Measurements from ENCODE around the gene CNOT6. TPM values are rescaled to one million over a fixed set of nuclear protein-coding genes. Genes with fewer than 3 reads are reported as not detected.
"Not testable (repeated sequence)": the region's sequence is repeated elsewhere in the genome, so short reads cannot be mapped to it uniquely, and the experiment has no call there.

The CNOT6 gene
- total and polyA plus RNA-seq, 4 donors: 19.4 to 34.4 (median 28.5) TPM

- no peaks in the 10 kb centered on the region for H3K27me3 ChIP-seq (ENCODE audit: control insufficient read depth, insufficient read depth, low read length)
- no peaks in the 10 kb centered on the region for H3K9me3 ChIP-seq (ENCODE audit: control insufficient read depth, insufficient read depth, low read length)
- H3K27ac ChIP-seq (ENCODE audit: low read depth, low read length): no peak overlapping the region
- H3K36me3 ChIP-seq (ENCODE audit: control insufficient read depth, insufficient read depth, low read length): no peaks in the 10 kb centered on the region
- no peak overlapping the region for H3K4me3 ChIP-seq (ENCODE audit: low read depth, low read length)
- WGBS (ENCODE audit: insufficient coverage): 88% methylated on average over 7 of the region's 13 CpGs
- H3K4me1 ChIP-seq (ENCODE audit: control insufficient read depth, insufficient read depth, low read length): no peaks in the 10 kb centered on the region
- DNase-seq (ENCODE audit: low read depth in 4 of 6, low spot score in 6 of 6): no peak
Observed at GRCh38 chr5:180463916-180464602, 30.1 kb upstream of the CNOT6 start.

DNA sequence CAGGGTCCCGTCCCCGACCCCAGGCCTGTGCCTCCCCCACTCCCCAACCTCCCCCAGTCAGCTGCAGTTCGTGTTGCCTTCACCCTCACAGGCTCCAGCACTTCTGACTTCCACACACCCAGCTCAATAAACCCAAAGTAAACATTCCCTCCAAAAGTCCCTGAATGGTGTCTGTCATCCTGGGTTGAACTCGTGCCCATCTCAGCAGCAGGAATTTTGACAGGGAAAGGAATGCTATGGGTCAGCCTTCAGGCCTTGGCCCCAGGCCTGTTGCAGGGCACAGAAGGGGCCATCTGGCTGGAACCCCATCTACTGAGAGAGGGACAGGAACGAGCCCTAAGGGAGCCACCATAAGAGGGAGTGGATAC, 29.6 kb upstream of the CNOT6 start:
- Histone ChIP-seq H3K36me3 (ENCODE audit: control insufficient read depth, insufficient read depth, low read length) (no peaks in the 10 kb centered on the region), H3K27me3 (ENCODE audit: control insufficient read depth, insufficient read depth, low read length) (no peaks in the 10 kb centered on the region), H3K27ac (ENCODE audit: low read depth, low read length) (no peak overlapping the region), H3K4me1 (ENCODE audit: control insufficient read depth, insufficient read depth, low read length) (no peaks in the 10 kb centered on the region), H3K9me3 (ENCODE audit: control insufficient read depth, insufficient read depth, low read length) (no peaks in the 10 kb centered on the region), H3K4me3 (ENCODE audit: low read depth, low read length) (no peak overlapping the region)
- DNase-seq (ENCODE audit: low read depth in 4 of 6, low spot score in 6 of 6): no peak
- 76% methylated on average over 2 of the region's 5 CpGs for WGBS (ENCODE audit: insufficient coverage)

- H3K4me1 ChIP-seq (ENCODE audit: control insufficient read depth, insufficient read depth, low read length); H3K36me3 ChIP-seq (ENCODE audit: control insufficient read depth, insufficient read depth, low read length); DNase-seq (ENCODE audit: low read depth in 4 of 6, low spot score in 6 of 6); H3K4me3 ChIP-seq (ENCODE audit: low read depth, low read length); H3K27me3 ChIP-seq (ENCODE audit: control insufficient read depth, insufficient read depth, low read length); H3K27ac ChIP-seq (ENCODE audit: low read depth, low read length); H3K9me3 ChIP-seq (ENCODE audit: control insufficient read depth, insufficient read depth, low read length): not testable (repeated sequence)
- WGBS (ENCODE audit: insufficient coverage): 96% methylated on average over 4 of the region's 4 CpGs
Observed at GRCh38 chr5:180465052-180465451, 29.1 kb upstream of the CNOT6 start.

DNA sequence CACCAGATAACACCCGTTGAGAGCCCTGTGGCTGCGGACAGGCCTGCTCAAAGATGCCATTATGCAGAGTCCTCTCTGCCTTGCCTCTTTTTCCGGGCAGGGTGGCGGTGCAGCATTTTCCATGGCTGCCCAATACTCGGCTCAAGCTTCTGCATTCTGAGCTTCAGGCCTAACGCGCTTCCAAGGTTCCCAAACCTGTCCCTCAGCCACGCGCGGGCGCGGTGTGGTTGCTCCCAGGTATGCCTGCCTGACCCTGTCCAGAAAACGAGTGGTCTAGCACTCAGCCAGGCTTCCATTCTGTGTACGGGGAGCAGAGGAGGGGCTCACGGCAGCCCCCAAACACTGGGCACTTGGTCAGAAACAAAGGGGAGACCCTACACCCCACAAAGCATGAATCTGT, 27.9 kb upstream of the CNOT6 start:
- no peaks in the 10 kb centered on the region for H3K27me3 ChIP-seq (ENCODE audit: control insufficient read depth, insufficient read depth, low read length)
- no peaks in the 10 kb centered on the region for H3K9me3 ChIP-seq (ENCODE audit: control insufficient read depth, insufficient read depth, low read length)
- no peak for DNase-seq (ENCODE audit: low read depth in 4 of 6, low spot score in 6 of 6)
- H3K36me3 ChIP-seq (ENCODE audit: control insufficient read depth, insufficient read depth, low read length): no peaks in the 10 kb centered on the region
- peaks cover 3% of the 10 kb centered on the region for H3K4me1 ChIP-seq (ENCODE audit: control insufficient read depth, insufficient read depth, low read length)
- no peak overlapping the region for H3K27ac ChIP-seq (ENCODE audit: low read depth, low read length)
- 93% methylated on average over 15 of the region's 15 CpGs for WGBS (ENCODE audit: insufficient coverage)
- no peak overlapping the region for H3K4me3 ChIP-seq (ENCODE audit: low read depth, low read length)

GRCh38 chr5:180467028-180467975, 26.9 kb upstream of the CNOT6 start:
- Histone ChIP-seq H3K4me3 (ENCODE audit: low read depth, low read length) (no peak overlapping the region), H3K27me3 (ENCODE audit: control insufficient read depth, insufficient read depth, low read length) (no peaks in the 10 kb centered on the region), H3K9me3 (ENCODE audit: control insufficient read depth, insufficient read depth, low read length) (no peaks in the 10 kb centered on the region), H3K4me1 (ENCODE audit: control insufficient read depth, insufficient read depth, low read length) (peaks cover 3% of the 10 kb centered on the region), H3K27ac (ENCODE audit: low read depth, low read length) (no peak overlapping the region), H3K36me3 (ENCODE audit: control insufficient read depth, insufficient read depth, low read length) (no peaks in the 10 kb centered on the region)
- no peak for DNase-seq (ENCODE audit: low read depth in 4 of 6, low spot score in 6 of 6)
- WGBS (ENCODE audit: insufficient coverage): 75% methylated on average over 21 of the region's 22 CpGs

DNA sequence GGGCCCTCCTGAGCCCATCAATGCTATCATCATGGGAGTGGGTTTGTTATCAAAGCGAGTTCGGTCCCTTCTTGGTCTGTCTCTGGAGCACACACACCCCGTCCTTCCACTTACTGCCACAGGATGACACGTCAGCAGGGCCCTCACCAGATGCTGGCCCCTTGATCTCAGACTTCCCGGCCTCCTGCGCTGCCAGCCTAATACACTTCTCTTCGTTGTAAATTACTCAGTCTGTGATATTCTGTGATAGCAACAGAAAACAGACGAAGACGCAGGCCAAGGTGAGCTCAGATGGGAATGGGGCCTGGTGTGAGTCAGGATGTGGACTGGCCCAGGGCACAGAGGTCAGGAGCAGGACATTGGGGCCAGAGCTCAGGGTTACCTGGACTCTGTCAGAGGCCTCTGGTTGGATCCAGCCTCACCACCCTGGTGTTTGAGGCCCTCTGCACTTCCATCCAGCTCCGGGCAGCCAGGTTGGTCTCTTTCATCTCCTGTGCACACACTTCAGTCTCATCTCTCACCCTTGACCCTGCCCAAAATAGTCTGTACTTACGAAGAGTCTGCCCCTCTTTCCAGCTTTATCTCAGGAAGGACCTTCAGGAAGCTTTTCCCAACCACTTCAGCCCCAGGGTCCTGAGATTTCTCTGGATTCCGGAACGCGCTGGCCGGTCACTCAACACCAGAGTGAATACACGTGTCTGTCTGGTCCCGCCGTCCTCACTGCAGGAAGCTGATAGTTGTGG, 26.0 kb upstream of the CNOT6 start:
- H3K9me3 ChIP-seq (ENCODE audit: control insufficient read depth, insufficient read depth, low read length): no peaks in the 10 kb centered on the region
- no peaks in the 10 kb centered on the region for H3K36me3 ChIP-seq (ENCODE audit: control insufficient read depth, insufficient read depth, low read length)
- 92% methylated on average over 17 of the region's 18 CpGs for WGBS (ENCODE audit: insufficient coverage)
- peaks cover 3% of the 10 kb centered on the region for H3K4me1 ChIP-seq (ENCODE audit: control insufficient read depth, insufficient read depth, low read length)
- DNase-seq (ENCODE audit: low read depth in 4 of 6, low spot score in 6 of 6): no peak
- no peak overlapping the region for H3K27ac ChIP-seq (ENCODE audit: low read depth, low read length)
- H3K4me3 ChIP-seq (ENCODE audit: low read depth, low read length): no peak overlapping the region
- no peaks in the 10 kb centered on the region for H3K27me3 ChIP-seq (ENCODE audit: control insufficient read depth, insufficient read depth, low read length)

- Histone ChIP-seq H3K4me1 (ENCODE audit: control insufficient read depth, insufficient read depth, low read length) (peaks cover 3% of the 10 kb centered on the region), H3K9me3 (ENCODE audit: control insufficient read depth, insufficient read depth, low read length) (no peaks in the 10 kb centered on the region), H3K27me3 (ENCODE audit: control insufficient read depth, insufficient read depth, low read length) (no peaks in the 10 kb centered on the region), H3K36me3 (ENCODE audit: control insufficient read depth, insufficient read depth, low read length) (no peaks in the 10 kb centered on the region), H3K4me3 (ENCODE audit: low read depth, low read length) (no peak overlapping the region), H3K27ac (ENCODE audit: low read depth, low read length) (no peak overlapping the region)
- 81% methylated on average over 22 of the region's 22 CpGs for WGBS (ENCODE audit: insufficient coverage)
- DNase-seq (ENCODE audit: low read depth in 4 of 6, low spot score in 6 of 6): no peak
Observed at GRCh38 chr5:180468732-180469585, 25.2 kb upstream of the CNOT6 start.

DNA sequence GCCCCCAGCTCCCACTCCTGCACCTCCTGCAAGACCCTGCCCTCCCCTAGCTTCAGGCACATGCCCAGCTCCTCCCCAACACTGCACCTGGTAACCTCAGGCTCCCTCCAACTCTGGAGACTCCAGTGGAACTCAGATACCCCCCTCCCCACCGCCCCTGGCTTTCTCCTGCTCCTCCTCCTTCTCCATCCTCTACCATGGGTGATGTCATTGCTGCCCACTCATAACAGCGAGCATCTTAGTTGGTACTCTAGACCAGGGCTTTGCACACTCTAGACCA, 24.7 kb upstream of the CNOT6 start:
- Histone ChIP-seq H3K4me3 (ENCODE audit: low read depth, low read length) (no peak overlapping the region), H3K27me3 (ENCODE audit: control insufficient read depth, insufficient read depth, low read length) (no peaks in the 10 kb centered on the region), H3K9me3 (ENCODE audit: control insufficient read depth, insufficient read depth, low read length) (no peaks in the 10 kb centered on the region), H3K36me3 (ENCODE audit: control insufficient read depth, insufficient read depth, low read length) (no peaks in the 10 kb centered on the region), H3K4me1 (ENCODE audit: control insufficient read depth, insufficient read depth, low read length) (peaks cover 3% of the 10 kb centered on the region), H3K27ac (ENCODE audit: low read depth, low read length) (no peak overlapping the region)
- DNase-seq (ENCODE audit: low read depth in 4 of 6, low spot score in 6 of 6): no peak
- 89% methylated on average over 2 of the region's 2 CpGs for WGBS (ENCODE audit: insufficient coverage)

DNA sequence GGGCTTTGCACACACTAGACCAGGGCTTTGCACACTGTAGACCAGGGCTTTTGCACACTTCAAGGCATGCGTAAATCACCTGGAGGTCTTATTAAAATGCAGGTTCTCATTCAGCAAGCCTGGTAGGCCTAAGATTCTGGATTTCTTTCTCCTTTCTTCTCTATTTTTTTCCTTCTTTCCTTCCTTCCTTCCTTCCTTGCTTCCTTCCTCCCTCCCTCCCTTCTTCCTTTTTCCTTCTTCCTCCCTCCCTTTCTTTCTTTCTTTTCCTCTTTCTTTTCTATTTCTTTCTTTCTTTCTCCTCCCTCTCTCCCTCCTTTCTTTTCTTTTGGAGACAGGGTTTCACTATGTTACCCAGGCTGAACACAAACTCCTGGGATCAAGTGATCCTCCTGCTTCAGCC, 24.3 kb upstream of the CNOT6 start:
- DNase-seq (ENCODE audit: low read depth in 4 of 6, low spot score in 6 of 6): no peak

More for the DNA sequence above, 24.3 kb upstream of the CNOT6 start:
- no peak overlapping the region for H3K4me3 ChIP-seq (ENCODE audit: low read depth, low read length)
- H3K36me3 ChIP-seq (ENCODE audit: control insufficient read depth, insufficient read depth, low read length): no peaks in the 10 kb centered on the region
- whole genome bisulfite sequencing (ENCODE audit: insufficient coverage): 100% methylated on average over 1 of the region's 1 CpG
- H3K9me3 ChIP-seq (ENCODE audit: control insufficient read depth, insufficient read depth, low read length): no peaks in the 10 kb centered on the region
- H3K27ac ChIP-seq (ENCODE audit: low read depth, low read length): no peak overlapping the region
- no peaks in the 10 kb centered on the region for H3K27me3 ChIP-seq (ENCODE audit: control insufficient read depth, insufficient read depth, low read length)
- peaks cover 3% of the 10 kb centered on the region for H3K4me1 ChIP-seq (ENCODE audit: control insufficient read depth, insufficient read depth, low read length)
